Skeletal muscle tissue (tissue), 4 donors: ENCODE data around the gene AKAP5. TPM values are rescaled to one million over a fixed set of nuclear protein-coding genes. Genes with fewer than 3 reads are reported as not detected.

ENCODE experiments used
- H3K27ac ChIP-seq: one replicate; pipeline ENCODE4 v1.7.0; 2013; ENCODE audit warnings: mild to moderate bottlenecking, low read depth, low read length, inconsistent platforms
- H3K27me3 ChIP-seq, 3 donors: one replicate each; pipeline ENCODE4 v1.7.0; 2013; ENCODE audit warnings: low read length in 3 of 3; ENCODE audit not compliant: control insufficient read depth in 3 of 3, insufficient read depth in 3 of 3
- H3K36me3 ChIP-seq, 3 donors: one replicate each; pipeline ENCODE4 v1.7.0; 2013; ENCODE audit warnings: low read length in 3 of 3; ENCODE audit not compliant: control insufficient read depth in 3 of 3, insufficient read depth in 3 of 3
- H3K4me1 ChIP-seq, 3 donors: one replicate each; pipeline ENCODE4 v1.7.0; 2013; ENCODE audit warnings: low read length in 3 of 3, mild to moderate bottlenecking in 3 of 3; ENCODE audit not compliant: control insufficient read depth in 3 of 3, insufficient read depth in 3 of 3
- H3K4me3 ChIP-seq, 3 donors: one replicate each; pipeline ENCODE4 v1.7.0; 2013; ENCODE audit warnings: low read length in 3 of 3
- H3K9ac ChIP-seq, 3 donors: one replicate each; pipeline ENCODE4 v1.7.0; 2013; ENCODE audit warnings: low read length in 3 of 3, mild to moderate bottlenecking in 3 of 3, moderate library complexity in 2 of 3, low read depth in 1 of 3
- H3K9me3 ChIP-seq, 3 donors: one replicate each; pipeline ENCODE4 v1.7.0; 2013; ENCODE audit warnings: low read length in 3 of 3; ENCODE audit not compliant: control insufficient read depth in 3 of 3
- total RNA-seq: library from RNA; depleted of rRNA; stranded (reverse); fragments of >200 nt; gene quantifications from one replicate; pipeline ENCODE4 v1.2.3, GENCODE V29; 2014
- donor health status: Osteomylitis.

Gene AKAP5
- total RNA-seq, 1 donor from 2014 or later: 0.52 TPM

DNA sequence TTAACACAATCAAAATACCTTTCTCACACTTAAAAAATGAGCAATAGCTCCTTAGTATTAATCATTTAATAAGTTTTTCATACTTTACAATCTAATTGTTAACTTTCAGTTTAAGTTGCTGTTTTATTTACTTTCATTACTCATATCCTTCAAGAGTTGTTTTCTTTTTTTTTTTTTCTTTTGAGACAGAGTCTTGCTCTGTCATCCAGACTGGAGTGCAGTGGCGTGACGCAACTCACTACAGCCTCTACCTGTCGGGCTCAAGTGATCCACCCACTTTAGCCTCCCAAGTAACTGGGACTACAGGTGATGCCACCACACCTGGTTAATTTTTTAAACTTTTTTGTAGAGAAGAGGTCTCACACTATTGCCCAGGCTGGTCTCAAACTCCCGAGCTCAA, 55.4 kb downstream of the AKAP5 start:
- Histone ChIP-seq H3K27me3 (no peaks in the 10 kb centered on the region), H3K36me3 (peaks cover 0 to 21% (median 15%) of the 10 kb centered on the region in 3 donors), H3K4me3 (no peak overlapping the region), H3K9ac (no peak overlapping the region), H3K27ac (no peak overlapping the region), H3K9me3 (no peaks in the 10 kb centered on the region), H3K4me1 (peaks cover 4 to 9% (median 8%) of the 10 kb centered on the region in 3 donors)

DNA sequence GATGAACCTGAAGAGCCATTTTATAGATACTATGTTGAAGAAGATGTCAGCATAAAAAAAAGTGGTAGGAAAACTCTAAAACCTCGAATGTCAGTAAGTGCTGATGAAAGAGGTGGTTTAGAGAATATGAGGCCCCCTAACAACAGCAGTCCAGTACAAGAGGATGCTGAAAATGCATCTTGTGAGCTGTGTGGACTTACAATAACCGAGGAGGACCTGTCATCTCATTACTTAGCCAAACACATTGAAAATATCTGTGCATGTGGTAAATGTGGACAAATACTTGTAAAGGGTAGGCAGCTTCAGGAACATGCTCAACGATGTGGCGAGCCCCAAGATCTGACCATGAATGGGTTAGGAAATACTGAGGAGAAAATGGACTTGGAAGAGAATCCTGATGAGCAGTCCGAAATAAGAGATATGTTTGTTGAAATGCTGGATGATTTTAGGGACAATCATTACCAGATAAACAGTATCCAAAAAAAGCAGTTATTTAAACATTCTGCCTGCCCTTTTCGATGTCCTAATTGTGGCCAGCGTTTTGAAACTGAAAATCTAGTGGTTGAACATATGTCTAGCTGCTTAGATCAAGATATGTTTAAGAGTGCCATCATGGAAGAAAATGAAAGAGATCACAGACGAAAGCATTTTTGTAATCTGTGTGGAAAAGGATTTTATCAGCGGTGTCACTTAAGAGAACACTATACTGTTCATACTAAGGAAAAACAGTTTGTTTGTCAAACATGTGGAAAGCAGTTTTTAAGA, 57.5 kb downstream of the AKAP5 start:
- Histone ChIP-seq H3K27ac (no peak overlapping the region), H3K36me3 (peaks cover 0 to 21% (median 15%) of the 10 kb centered on the region in 3 donors), H3K4me3 (no peak overlapping the region), H3K27me3 (no peaks in the 10 kb centered on the region), H3K4me1 (peaks cover 4 to 6% (median 4%) of the 10 kb centered on the region in 3 donors), H3K9ac (no peak overlapping the region), H3K9me3 (no peaks in the 10 kb centered on the region)

Other genes with a start within 250 kb of the AKAP5 start
- 1.0 TPM for gene ESR2, start 171.1 kb upstream of the AKAP5 start, total RNA-seq
- gene MTHFD1, start 77.1 kb upstream of the AKAP5 start, total RNA-seq: 31.3 TPM
- 5.7 TPM for gene ZBTB25, start 38.3 kb downstream of the AKAP5 start, total RNA-seq
- 32.9 TPM for gene ZBTB1, start 39.3 kb downstream of the AKAP5 start, total RNA-seq
- 11.0 TPM for gene HSPA2, start 75.2 kb downstream of the AKAP5 start, total RNA-seq
- gene PPP1R36, start 84.5 kb downstream of the AKAP5 start, total RNA-seq: 0.52 TPM
- 16.7 TPM for gene PLEKHG3, start 238.9 kb downstream of the AKAP5 start, total RNA-seq